Sciatic nerve (tissue), 2 donors: ENCODE results near the gene IRF2BP2. TPM values are rescaled to one million over a fixed set of nuclear protein-coding genes. Genes with fewer than 3 reads are reported as not detected.
A peak's percentile ranks its signal among the peaks of the same experiment; 100 is the strongest.
"Not testable (repeated sequence)": the region's sequence is repeated elsewhere in the genome, so short reads cannot be mapped to it uniquely, and the experiment has no call there.

ENCODE experiments used
- ATAC-seq: fragments of 200-7000 bp; cut with Tn5 transposase; one replicate; pipeline ENCODE4 v1.9.1; 2020; ENCODE audit warnings: mild to moderate bottlenecking, moderate library complexity
- DNase-seq: peaks from one replicate; pipeline ENCODE4 v3.0.0-alpha.2; 2020; ENCODE audit warnings: low spot score
- intact Hi-C: fragments of 100-400 bp; cut with DNase I; formaldehyde crosslinking; loops from one replicate; pipeline ENCODE4 v1.14.2; 2022
- total RNA-seq: library from RNA; stranded (reverse); fragmentation: NEBNext Ultra II Directional; extraction: Animal tissue kit (Norgen Biotek cat#: 25700); gene quantifications from one replicate; pipeline ENCODE4 v1.2.1, GENCODE V29; 2021
- donor health status: DM: no; HTN: no; CAD: no.
- donor health status: DM: no; HTN: no; CAD: no.

IRF2BP2 gene
- total RNA-seq, 1 donor from 2014 or later, result 142 TPM

DNA sequence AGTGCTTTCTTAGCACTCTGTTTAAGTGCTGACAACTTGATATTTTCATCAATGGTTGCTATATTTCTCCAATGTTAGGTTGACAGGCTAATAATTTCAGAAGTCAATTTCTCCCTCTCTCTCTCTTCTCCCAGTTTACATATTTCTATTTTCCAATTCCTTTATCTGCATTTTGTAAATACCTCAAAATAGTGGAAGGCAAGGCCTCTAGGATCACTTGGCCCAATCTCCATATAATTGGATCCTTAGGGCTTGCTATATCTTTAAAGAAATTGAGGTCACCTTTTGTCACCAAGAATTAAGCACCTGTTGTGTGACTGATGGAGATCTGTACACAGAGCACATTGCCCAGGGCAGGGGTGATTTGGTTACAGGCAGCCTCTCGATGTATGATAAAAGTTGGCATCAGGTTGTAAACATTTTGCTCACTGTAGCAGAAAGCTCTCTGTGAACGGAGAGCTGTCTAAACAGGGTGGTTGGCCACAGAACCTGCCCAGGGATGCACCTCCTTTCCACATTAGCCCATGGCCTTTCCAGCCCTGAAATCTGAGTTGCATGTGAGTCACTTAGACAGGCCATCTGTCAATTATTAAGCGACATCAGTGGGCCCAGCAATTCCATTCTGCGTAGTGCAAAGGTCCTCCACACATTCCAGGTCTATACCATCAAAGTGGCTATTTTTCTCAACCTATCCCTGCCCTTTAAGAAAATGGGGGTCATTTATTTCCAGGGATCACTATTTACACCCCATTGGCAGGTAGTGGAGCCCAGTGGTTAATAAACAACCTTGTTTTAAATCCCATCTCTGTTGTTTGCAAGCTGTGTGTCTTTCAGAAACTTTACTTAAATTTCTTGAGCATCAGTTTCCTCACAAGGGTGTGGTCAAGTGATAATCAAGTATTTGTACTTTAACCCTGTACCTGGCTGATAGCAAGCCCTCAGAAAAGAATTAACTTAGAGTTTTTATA, 29.1 kb upstream of the IRF2BP2 start:
- no peak for DNase-seq
- no peak for ATAC-seq
- intact Hi-C loops, result no loop called here

GRCh38 chr1:234634922-234635321, 24.9 kb upstream of the IRF2BP2 start:
- intact Hi-C loops, ATAC-seq, DNase-seq: not testable (repeated sequence)

DNA sequence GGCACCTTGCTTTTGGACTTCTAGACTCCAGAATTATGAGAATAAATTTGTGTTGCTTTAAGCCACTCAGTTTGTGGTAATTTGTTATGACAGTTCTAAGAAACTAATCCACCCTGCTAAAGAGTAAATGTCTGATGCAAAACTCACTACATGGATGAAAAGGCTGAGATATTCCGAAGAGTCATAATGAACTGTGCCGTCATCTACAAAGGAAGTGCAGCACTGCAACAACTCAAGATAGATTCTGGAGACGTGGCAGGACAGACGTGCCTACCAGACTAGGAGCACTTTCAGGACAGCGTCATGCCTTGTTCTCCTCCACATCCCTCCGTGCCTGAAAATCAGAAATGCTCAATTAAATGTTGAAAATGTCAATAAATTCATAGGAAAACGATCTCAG, 24.4 kb upstream of the IRF2BP2 start:
- no peak for ATAC-seq
- intact Hi-C loops, result no loop called here
- DNase-seq, result no peak

DNA sequence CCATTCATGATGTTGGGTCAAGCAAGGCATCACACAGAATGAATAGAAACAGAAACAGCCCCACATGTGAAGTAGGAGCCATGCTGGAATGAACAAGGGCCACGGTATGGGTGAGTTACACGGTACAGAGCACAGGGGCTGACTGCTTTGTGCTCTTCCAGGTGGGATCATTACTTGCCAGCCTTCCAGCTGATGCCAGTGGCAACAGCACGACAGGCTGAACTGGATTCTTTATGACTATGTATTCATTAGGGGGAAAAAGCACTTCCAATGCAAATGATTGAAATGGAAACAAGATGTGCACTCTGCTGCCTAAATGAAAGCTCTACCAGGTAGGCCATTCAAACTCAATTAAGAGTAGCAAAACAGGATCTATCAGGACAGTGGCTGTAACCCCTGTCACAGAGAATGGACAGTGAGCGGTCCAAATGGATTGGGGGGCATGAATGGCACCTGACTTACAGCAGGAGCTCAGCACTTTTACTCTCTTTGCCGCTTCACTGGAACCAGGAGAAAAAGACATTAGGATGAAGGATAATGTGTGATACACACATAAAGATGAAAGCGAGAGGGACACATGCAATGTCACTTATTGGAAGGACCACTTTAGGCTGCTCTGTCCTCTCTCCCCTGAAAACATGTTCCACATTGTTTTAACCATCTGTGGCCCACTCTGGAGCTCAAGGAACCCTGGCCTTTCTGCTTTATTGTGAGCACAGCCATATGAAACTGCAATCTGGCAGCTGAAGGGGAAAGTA, 23.4 kb upstream of the IRF2BP2 start:
- intact Hi-C loops, result no loop called here
- DNase-seq, result no peak
- no peak for ATAC-seq

GRCh38 chr1:234632225-234632624, 22.2 kb upstream of the IRF2BP2 start:
- ATAC-seq (no peak), DNase-seq (no peak)
- intact Hi-C loops, result no loop called here

- intact Hi-C loops, result no loop called here
- ATAC-seq (peak; percentile 73), DNase-seq (no peak)
Measured at GRCh38 chr1:234631721-234632125, 21.7 kb upstream of the IRF2BP2 start.

- ATAC-seq (no peak), DNase-seq (no peak)
- intact Hi-C loops, result no loop called here
Measured at GRCh38 chr1:234629026-234629425, 19.0 kb upstream of the IRF2BP2 start.

DNA sequence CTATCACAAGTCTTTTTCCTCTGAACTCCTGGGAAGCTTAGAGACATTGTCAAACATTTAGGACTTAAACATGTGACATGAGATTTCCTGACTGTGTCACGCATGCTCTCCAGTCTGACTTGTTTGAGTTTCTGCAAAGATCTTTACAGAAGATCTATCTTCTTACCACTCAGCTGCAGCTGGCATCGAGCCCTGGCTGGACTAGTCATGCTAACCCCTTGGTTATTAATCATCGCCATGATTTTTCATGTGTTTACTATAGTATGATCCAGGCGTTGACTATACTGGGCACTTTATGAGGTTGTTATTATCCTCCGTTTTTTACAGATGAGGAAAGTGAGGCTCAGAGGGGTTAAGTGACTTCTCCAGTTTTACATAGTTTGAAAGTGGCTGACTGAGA, 18.1 kb upstream of the IRF2BP2 start:
- no peak for DNase-seq
- ATAC-seq, result no peak
- intact Hi-C loops, result no loop called here

DNA sequence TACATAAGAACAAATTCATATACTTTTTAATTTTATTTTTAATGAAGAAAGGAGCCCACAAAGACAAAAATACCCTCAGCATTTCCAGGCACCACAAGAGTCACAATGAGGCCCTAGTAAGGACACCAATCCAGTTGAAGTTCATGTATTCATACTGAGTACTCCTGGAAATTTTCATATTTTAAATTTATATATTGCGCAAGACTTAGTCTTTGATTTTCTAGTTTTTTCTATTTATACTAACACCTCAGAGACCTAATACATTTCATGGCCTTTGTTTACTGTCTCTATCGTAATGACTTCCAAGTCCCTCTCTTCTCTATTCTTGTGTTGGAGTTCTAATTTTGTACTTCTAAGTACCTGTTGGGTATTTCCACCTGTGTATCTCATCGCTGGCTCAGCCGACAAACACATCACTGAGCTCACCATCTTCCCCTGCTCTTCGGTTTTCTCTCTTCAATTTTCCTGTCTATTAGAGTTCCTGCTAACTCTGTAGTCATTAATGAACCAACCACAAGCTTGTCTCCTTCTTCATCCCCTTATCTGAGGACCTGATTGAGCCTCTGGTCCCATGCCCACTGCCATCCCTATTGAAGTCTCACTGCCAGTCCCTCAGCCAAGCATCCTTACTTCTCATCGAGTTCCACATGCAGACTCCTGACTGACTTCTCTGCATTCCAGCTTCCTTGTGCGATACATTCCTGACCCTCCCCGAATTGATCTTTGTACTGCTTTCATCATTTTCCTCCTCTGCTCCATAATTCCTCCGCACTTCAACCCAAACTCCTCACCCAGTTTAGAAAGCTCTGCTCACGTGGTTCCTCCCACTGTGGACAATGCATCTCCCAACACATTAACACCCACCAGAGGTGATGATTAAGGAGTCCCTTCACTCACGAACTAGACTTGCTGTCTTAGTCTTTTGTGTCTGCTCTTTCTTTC, 17.3 kb upstream of the IRF2BP2 start:
- ATAC-seq (no peak), DNase-seq (no peak)
- intact Hi-C loops, result no loop called here

DNA sequence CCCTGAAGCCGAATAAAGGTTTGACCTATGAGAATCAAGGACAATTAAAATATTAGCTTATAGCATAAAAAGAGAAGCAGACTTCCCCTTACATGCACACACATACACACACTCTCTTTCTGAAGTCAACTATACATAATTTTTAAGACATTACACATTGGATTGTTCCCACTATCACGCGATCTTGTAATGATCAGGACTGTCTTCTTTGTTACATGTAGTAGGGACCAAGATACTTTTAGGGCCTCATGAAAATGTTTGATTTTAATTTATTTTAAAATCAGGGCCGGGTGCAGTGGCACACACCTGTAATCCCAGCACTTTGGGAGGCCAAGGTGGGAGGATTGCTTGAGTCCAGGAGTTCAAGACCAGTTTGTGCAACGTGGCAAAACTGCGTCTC, 16.4 kb upstream of the IRF2BP2 start:
- intact Hi-C loops, result no loop called here
- no peak for DNase-seq

GRCh38 chr1:234624724-234625117, 14.7 kb upstream of the IRF2BP2 start:
- DNase-seq (no peak), ATAC-seq (no peak)
- intact Hi-C loops, result no loop called here

More for the DNA sequence above, 16.4 kb upstream of the IRF2BP2 start:
- no peak for ATAC-seq

GRCh38 chr1:234621657-234622335, 11.8 kb upstream of the IRF2BP2 start:
- intact Hi-C loops, result no loop called here
- no peak for ATAC-seq
- DNase-seq, result no peak

DNA sequence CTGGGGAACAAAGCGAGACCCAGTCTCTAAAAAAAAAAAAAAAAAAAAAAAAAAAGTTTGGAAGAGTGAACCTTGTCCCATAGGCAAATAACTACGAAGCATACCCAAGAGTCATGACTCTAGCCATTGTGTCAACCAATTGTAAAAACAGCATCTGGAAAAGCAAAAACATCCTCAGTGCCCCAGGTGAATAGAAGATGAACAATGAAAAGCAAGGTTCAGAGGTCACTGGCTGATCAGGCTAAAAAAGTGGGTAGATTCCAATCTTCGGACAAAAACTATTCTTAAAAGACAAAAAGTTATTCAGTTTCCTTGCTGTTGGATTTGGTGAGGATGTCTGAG, 11.1 kb upstream of the IRF2BP2 start:
- no peak for DNase-seq
- peak; percentile 6 for ATAC-seq
- intact Hi-C loops, result no loop called here

GRCh38 chr1:234620272-234621126, 10.5 kb upstream of the IRF2BP2 start:
- ATAC-seq (peak; percentile 30), DNase-seq (no peak)
- intact Hi-C loops, result no loop called here

DNA sequence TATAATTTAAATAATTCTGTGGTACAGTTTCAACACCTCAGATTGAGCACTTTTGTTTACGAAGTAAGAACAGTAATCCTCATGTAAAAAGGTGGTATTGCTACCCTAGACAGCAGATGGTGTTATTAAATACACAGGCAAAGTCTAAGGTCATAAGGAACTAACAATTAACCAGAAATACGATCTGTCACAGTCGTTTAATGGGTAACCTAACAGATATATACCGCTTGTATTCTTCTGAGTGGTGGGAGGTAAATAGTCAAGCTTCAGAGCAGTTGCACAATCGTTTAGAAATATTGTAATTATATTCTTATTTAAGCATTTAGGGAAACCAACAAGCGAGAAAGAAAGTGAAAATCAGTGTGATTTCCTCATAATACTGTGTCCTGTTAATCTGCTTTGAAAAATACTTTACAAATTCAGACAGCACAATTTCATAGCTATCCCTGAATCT, 9.8 kb upstream of the IRF2BP2 start:
- DNase-seq (no peak), ATAC-seq (peak; percentile 23)
- intact Hi-C loops, result no loop called here

- ATAC-seq, result peak; percentile 59
- intact Hi-C loops, result no loop called here
Measured at GRCh38 chr1:234619071-234619480, 9.1 kb upstream of the IRF2BP2 start.

GRCh38 chr1:234618737-234619049, 8.7 kb upstream of the IRF2BP2 start:
- ATAC-seq, result no peak
- intact Hi-C loops, result no loop called here
- DNase-seq, result no peak

More at GRCh38 chr1:234619071-234619480, 9.1 kb upstream of the IRF2BP2 start:
- no peak for DNase-seq
